GM03348 (cell line): Measurements from ENCODE around the gene EPHA3.

Experiments used
- DNase-seq: peaks from one replicate; pipeline ENCODE4 v3.0.0; 2012; ENCODE audit warnings: low spot score

Gene EPHA3

GRCh38 chr3:89363171-89363570 is 255.8 kb downstream of the EPHA3 start:
- no peak for DNase-seq

GRCh38 chr3:89364314-89364713 is 256.9 kb downstream of the EPHA3 start:
- no peak for DNase-seq

- no peak for DNase-seq
Measured at GRCh38 chr3:89367166-89367565, 259.7 kb downstream of the EPHA3 start.

- DNase-seq: no peak
Measured at GRCh38 chr3:89368846-89369245, 261.4 kb downstream of the EPHA3 start.

GRCh38 chr3:89372456-89372855 is 265.0 kb downstream of the EPHA3 start:
- peak; percentile 35 for DNase-seq

- no peak for DNase-seq
Measured at GRCh38 chr3:89373434-89373833, 266.0 kb downstream of the EPHA3 start.

- no peak for DNase-seq
Measured at GRCh38 chr3:89375451-89375850, 268.0 kb downstream of the EPHA3 start.

GRCh38 chr3:89380016-89380415 is 272.6 kb downstream of the EPHA3 start:
- DNase-seq: peak; percentile 15

- DNase-seq: no peak
Measured at GRCh38 chr3:89392991-89393390, 285.6 kb downstream of the EPHA3 start.

- DNase-seq: no peak
Measured at GRCh38 chr3:89395456-89395855, 288.0 kb downstream of the EPHA3 start.

GRCh38 chr3:89395996-89396395 is 288.6 kb downstream of the EPHA3 start:
- no peak for DNase-seq

GRCh38 chr3:89402051-89402450 is 294.6 kb downstream of the EPHA3 start:
- DNase-seq: no peak

GRCh38 chr3:89405176-89405575 is 297.8 kb downstream of the EPHA3 start:
- no peak for DNase-seq

GRCh38 chr3:89405593-89405992 is 298.2 kb downstream of the EPHA3 start:
- DNase-seq: no peak

GRCh38 chr3:89411201-89411600 is 303.8 kb downstream of the EPHA3 start:
- no peak for DNase-seq

GRCh38 chr3:89414270-89414669 is 306.8 kb downstream of the EPHA3 start:
- DNase-seq: no peak

- no peak for DNase-seq
Measured at GRCh38 chr3:89419647-89420241, 312.3 kb downstream of the EPHA3 start.

GRCh38 chr3:89426060-89426459 is 318.6 kb downstream of the EPHA3 start:
- DNase-seq: no peak

GRCh38 chr3:89434621-89435380 is 327.4 kb downstream of the EPHA3 start:
- DNase-seq: no peak

- DNase-seq: no peak
Measured at GRCh38 chr3:89436846-89437245, 329.4 kb downstream of the EPHA3 start.

GRCh38 chr3:89440386-89440785 is 333.0 kb downstream of the EPHA3 start:
- no peak for DNase-seq

- DNase-seq: no peak
Measured at GRCh38 chr3:89441141-89441540, 333.7 kb downstream of the EPHA3 start.

GRCh38 chr3:89446593-89446992 is 339.2 kb downstream of the EPHA3 start:
- no peak for DNase-seq

- DNase-seq: no peak
Measured at GRCh38 chr3:89447243-89447642, 339.8 kb downstream of the EPHA3 start.
